ENCODE results near the gene CST9L.
"Not testable (repeated sequence)": the region's sequence is repeated elsewhere in the genome, so short reads cannot be mapped to it uniquely, and the experiment has no call there.

CST9L gene

DNA sequence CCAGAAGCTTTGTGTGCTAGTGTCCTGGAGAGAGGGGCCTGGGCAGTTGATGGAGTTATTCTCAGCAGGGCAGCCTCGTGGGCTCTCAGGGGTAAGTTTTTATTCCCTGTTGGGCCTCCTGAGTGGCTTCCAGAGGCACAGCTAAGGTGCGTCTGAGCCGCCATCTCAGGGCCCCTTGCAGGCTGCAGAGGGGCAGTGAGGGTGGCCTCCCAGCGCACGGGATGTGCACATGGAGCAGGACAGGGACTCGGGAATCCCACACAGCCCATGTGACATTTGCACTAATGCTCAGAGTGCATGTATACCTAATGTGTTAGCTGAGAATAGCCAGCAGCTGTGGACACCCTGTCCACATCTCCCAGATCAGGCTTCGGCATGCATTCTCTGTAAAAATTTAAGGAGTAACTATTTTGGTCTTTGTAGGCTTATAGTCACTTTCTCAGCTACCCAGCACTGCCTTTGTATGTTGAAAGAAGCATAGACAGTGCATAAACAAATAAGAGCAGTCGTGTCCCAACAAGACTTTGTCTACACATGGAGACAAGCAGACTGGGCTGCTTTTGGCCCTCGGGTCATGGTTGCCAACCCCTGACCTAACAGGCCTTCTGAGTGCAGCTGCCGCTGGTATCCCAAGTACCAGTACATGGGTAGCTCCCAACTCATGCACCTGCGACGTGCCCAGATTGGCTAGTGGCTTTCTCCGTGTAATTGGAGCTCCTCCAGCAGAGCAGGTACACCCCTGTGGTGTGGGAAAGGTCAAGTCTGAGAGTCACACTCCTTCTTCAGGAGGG lies 18.6 kb upstream of the CST9L start:
- no peak for DNase-seq

DNA sequence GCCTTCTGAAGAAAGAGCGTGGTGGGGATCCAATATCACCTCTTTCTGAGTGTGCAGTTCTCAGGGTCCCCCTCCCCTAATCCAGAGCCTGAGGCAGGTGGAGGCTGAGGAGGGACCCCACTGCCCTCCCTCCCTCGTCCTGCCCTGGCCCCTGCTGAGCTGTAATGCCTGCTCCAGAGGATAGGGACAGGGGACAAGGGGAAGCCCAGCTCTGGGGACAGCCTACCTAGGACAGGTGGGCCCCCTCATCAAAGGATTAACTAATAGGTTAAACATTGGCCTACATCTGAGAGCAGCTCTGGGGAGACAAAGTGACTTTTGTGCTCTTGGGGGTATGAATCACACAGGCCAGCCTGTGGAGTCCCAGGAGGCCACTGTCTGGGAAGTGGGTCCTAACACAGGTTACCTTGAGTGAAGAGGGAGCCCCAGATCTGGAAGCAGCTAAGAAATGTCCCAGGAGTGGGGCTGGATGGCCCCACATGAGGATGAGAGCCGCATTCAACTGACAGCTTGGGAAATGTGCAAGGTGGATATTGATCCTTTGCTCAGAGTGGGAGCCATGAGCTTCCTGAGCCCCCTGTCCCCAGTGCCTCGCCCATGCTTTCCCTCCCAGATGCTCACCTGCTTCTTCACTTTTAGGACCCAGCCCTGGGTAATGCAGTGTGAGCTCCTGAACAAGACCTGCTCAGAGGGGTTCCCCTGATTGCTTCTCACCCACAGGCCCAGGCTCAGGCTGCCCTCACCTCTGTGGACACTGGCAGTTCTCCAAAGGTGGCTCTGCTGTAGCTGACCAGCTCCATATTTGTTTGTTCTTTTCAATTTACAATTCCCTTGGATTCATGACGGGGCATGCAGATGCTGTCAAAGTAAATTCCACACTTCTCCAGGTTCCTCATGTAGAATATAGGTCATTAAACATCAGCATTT lies 17.8 kb upstream of the CST9L start:
- DNase-seq: no peak

DNA sequence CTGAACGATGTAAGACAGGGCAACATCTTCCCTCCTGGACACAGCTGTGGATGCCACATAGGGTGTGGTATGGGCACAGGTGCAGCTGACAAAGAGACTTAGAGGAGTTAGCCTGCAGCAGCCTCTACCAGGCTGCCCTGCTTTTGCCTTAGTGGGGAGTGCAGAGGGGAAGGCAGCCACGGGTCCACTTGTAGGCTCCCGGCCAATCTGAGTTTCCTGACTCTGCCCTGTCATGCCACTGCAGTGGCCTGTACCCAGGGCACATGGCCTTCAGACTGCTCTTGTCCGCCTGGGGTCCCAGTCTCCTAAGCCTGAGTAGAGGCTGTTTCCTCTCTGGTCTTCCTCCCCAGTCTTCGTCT lies 17.1 kb upstream of the CST9L start:
- DNase-seq: no peak

DNA sequence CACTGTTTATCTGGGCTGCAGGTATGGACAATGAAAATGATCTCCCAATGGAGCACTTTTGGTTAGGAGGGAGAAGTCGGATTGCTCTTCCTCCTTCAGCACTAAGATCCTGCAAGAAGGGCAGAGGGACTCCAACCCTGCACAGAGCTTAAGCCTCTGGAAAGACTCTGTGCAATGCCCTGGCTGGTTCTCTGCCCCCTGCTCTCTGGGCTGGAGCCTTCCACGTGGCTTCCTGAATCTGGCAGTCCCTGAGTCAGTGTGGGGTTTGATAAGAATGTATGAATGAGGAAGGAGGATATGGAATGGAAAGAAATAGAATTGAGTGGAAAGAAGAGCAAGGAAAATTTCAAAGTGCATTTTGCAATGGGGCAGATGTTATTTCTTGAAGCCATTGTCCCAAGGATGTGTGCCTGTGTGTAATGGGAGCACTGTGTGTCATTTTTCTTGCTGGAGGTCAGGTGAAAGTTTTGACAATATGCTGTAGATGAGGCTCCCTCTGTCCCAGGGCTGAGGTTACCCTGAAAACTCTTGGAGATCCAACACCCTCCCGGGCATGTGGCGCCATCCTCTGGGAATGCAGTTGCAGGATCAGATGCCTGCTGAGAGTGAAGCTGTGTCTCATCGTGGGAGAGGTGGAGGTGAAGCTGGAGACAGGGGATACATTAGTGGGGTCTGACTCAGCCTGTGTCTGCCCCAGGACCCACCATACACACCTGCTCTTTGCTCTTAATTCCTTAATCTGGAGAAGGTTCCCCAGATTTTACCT lies 16.3 kb upstream of the CST9L start:
- DNase-seq: no peak

DNA sequence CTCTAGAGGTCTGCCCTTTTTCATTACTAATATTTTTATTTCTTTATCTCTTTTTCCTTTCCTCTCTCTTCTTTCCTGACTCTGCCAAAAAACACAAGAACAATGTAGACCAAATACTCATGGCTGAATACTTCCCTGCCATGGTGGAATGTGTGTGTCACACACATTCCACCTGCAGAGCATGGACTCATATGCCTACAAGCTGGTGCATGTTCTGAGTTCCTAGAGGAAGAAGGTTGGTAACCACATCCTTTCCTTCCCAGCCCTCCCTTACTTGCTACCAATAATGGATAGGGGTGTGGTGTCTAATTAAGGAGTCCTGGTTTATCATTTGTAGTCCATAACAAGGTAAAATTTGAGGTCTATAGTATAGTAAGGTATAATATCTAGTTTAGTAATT lies 15.2 kb upstream of the CST9L start:
- peak; percentile 10 for DNase-seq

DNA sequence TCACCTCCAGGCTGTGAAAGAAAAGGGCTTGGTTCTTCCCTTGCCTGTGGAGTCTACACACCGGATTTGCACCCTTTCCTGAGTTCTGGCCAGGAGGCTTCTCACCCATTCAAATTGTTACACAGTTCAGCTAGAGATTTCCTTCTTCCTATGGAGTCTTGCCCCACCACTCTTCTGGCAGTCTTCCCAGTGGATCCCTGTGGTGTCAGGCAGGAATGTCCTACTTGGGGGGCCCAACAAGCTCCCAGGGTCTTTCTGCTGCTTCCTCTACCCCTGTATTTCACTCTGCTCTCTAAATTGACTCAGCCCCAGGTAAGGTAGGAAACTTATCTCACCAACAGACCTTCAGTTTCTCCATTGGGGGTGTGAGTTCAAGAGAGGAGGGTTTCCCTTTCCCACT lies 14.0 kb upstream of the CST9L start:
- no peak for DNase-seq

DNA sequence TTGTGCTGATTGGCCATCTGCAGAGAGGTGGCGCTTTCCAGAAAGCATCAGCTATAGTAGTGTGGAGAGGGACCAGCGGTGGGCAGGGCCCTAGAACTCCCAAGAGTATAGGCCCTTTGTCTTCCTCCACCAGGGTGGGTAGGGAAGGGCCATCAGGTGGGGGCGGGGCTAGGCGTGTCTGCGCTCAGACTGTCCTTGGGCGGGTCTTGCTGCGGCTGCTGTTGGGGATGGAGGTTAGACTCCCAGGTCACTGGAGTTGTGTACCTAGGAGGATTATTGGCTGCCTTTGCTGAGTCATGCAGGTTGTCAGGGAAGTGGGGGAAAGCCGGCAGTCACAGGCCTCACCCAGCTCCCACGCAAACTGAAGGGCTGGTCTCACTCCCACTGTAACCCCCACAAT lies 13.5 kb upstream of the CST9L start:
- DNase-seq: not testable (repeated sequence)

DNA sequence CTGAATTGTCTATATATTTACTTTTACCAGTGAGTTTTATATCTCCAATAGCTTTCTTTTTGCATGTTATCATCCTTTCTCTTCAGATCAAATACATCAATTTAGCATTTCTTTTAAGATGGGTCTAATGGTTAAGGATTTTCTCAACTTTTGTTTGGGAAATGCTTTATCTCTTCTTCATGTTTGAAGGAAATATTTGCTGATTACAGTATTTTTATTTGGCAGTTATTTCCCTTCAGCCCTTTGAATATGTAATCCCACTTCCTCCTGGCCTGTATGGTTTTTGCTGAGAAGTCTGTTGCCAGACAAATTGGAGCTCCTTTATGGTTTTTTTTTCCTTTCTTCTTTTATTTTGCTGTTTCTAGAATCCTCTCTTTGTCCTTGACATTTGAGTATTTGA lies 6.7 kb upstream of the CST9L start:
- DNase-seq: no peak

DNA sequence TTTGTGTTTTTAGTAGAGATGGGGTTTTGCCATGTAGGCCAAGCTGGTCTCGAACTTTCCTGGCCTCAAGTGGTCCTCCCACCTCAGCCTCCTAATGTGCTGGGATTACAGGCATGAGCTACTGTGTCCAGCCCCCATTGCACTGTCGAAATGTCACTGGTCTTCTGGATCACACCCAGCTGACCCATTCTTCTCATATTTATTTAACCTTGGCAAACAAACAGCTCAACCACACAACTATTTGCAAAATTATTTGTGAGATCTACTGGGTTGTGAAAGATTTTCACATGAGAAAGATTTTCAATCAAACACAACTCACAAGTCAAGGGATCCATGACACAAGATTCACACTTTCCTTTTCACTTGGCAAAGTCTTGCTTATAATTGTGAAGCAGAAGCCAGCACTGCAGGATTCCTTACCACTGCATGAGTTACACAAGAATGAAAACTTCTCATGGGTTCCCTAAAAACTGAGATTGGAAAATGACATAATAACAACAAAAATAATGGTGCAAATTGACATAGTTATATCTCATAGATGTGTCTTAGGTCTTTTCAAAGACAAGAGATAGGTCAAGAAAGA lies 2.0 kb upstream of the CST9L start:
- DNase-seq: no peak

DNA sequence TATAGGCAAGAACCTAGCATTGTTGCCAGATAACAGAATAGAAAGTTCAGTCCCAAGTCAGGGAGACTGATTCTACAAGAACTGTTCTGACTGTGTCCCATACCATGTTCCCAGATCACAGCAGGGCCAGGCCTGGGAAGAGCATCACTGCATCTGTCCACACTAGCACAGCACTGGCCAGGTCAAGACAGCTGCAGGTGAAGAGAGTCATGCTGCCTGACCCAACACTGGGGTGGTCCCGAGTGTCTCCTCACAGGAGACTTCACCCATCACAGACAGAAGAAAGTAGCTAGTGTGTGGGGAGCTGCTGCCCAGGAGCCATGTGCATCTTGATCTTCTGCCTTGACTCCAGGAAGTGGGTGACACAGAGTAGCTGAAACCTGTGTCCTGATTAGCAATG lies 1.3 kb upstream of the CST9L start:
- DNase-seq: no peak

DNA sequence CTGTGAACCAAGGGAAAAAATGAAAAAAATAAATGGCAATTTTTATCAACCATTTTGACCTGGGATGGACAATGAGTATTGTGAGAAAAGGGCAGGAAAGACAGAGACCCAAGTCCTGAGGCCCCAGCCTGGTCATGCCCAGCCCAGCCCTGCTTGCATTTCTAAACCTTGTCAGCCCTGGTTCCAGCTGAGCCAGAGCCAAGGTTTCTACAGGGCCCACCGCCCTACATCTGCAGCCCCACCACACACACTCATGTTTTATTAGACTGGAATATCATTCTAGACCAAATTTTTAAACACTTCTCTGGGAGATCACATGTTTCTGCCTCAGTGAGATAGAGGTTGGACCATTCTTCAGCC lies 667 bp upstream of the CST9L start:
- no peak for DNase-seq

DNA sequence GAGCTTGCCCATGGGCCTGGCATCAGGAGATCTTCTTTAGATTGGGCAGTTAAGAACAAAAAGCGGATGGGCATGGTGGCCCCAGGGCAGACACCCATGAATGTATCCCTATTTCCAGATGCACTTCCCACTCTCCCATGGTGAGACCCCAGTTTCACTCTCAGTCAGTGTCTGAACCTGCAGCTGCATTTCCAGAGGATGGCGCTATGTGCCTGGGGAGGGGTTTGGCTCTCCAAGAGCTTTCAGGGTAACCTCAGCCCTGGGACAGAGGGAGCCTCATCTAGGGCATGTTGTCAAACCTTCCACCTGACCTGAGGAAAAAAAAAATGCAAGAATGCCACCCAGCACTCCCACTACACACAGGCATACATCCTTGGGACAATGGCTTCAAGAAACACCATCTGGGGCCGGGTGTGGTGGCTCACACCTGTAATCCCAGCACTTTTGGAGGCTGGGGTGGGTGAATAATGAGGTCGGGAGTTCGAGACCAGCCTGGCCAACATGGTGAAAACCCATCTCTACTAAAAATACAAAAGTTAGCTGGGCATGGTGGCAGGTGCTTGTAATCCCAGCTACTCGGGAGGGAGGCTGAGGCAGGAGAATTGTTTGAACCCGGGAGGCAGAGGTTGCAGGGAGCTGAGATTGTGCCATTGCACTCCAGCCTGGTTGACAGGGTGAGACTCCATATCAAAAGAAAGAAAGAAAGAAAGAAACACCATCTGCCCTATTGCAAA lies 1.9 kb downstream of the CST9L start:
- DNase-seq: no peak

DNA sequence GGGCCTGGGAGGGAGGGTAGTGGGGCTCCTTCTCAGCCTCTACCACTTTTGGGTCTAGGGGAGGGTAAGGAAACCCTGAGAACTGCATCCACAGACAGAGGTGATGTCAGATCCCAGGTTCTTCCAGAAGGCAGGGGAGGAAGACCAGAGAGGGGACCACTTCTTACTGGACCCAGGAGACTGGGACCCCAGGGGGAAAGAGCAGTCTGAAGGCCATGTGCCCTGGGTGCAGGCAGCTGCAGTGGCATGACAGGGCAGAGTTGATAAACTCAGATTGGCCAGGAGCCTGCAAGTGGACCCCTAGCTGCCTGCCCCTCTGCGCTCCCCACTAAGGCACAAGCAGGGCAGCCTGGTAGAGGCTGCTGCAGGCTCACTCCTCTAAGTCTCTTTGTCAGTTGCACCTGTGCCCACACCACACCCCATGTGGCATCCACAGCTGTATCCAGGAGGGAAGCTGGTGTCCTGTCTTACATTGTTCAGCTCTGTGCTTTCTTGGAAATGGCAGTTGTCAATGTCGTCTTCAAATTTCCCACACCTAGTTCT lies 2.7 kb downstream of the CST9L start:
- no peak for DNase-seq

DNA sequence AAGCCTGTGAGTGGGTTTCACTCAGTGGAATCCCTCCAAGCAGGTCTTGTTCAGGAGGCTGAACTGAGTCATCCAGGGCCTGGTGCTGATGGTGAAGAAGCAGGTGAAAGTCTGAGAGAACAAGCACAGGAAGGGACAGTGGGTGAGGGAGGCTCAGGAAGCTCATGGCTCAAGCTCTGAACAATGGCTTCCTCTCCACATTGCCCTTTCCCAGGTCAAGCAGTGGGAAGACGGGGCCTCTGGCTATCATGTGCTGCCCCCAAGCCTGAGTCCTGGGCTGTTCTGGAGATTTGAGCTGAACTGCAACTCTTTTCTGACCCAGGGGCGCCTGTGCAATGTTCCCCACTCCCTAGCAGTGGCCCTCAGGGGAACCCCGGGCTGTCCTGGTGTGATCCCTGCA lies 3.4 kb downstream of the CST9L start:
- DNase-seq: no peak

DNA sequence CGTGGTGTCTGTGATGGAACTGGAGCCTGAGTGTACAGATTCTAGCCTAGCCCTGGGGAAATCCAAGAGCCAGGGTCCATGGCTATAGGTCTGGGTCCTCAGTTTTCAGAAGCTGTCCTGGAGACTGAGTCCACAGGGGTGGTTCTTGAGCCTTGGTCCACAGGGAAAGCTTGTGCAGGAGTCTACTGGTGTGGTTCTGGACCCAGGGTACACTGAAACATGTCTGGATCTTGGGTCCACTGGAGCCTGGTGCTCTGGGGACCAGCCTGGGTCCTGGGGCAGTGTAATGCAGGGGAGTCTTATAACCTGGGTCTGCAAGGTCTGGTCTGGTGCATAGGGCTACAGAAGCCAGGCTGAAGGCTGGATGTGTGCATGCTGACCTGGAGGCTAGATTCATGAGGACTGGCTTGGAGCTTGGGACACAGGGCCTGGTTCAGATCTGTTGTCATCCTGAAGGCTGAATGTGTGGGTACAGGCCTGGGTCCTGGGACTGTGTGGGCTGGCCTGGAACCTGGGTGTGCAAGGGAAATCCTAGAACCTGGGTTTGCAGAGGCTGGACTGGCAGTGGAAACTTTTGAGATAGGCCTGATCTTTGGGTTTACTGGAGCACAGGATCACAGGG lies 5.5 kb downstream of the CST9L start:
- DNase-seq: no peak

DNA sequence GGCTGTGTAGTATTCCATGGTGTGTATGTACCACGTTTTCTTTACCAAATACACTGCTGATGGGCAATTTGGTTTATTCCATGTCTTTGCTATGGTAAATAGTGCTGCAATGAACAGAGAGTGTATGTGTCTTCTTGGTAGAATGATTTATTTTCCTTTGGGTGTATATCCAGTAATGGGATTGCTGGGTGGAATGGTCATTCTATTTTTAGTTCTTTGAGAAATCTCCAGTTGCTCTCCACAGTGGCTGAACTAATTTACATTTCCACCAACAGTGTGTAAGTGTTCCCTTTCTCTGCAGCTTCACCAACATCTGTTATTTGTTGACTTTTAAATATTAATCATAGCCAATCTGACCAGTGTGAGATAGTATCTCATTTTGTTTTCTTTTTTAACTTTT lies 13.9 kb downstream of the CST9L start:
- no peak for DNase-seq

DNA sequence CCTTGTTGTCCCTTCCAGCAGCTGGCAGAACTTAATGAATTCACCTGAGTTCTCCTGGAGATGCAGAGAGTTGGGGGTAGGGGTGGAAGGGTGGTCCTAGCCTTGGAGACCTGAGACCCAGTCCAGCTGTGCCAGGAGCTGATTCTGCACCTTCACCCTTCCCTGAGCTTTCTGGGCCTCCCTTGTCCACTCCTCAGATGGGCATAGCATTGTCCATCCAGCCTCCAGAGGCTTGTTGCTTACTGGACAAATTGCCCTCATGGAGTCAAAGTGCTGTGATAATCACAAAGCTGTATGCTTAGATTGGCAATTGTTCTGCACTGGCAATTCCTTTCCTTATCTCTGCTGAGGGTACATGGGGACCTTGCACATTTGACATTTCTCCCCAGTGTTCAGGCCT lies 16.5 kb downstream of the CST9L start:
- no peak for DNase-seq

DNA sequence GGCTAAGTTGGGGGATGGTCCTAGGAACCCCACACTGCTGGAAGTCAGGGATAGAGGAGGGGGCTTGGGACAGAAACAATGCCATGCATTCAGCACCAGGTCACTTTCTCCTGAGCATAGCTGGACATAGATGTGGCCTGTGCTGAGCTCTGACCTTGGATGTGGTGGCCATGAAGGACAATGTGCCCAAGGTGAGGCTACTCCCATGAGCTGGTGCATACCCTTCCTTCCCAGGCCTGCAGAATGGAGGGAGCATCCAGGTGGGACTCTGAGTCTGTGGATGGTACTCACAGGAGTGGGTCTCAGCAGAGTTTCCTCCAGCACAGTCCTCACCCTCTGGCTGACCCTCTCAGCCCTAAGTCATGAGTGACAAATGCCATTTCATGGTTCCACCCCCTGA lies 16.9 kb downstream of the CST9L start:
- DNase-seq: no peak

DNA sequence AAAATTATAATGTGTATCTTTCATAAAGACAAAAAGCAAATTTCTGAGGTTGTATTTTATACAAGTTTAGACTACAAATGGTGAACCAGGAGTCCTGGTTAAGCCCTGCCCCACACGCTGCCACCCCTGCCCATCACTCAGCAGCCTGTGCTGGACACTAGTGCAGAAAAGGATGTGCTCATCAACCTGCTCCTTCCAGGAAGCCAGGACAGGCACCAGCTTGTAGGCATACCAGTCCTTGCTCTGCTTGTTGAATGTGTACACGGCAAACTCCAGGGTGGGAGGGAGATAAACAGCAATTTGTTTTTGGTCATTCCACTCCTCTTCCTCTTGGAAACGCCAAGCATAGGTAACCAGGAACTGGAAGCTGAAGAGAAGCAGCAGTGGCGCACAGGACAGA lies 18.1 kb downstream of the CST9L start:
- DNase-seq: no peak

DNA sequence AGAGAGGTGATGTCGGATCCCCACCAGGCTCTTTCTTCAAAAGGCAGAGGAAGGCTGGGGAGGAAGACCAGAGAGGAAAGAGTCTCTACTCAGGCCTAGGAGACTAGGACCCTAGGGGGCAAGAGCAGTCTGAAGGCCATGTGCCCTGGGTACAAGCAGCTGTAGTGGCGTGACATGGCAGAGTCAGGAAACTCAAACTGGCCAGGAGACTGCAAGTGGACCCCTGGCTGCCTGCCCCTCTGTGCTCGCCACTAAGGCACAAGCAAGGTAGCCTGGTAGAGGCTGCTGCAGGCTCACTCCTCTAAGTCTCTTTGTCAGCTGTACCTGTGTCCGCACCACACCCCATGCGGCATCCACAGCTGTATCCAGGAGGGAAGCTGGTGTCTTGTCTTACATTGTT lies 19.9 kb downstream of the CST9L start:
- DNase-seq: no peak

DNA sequence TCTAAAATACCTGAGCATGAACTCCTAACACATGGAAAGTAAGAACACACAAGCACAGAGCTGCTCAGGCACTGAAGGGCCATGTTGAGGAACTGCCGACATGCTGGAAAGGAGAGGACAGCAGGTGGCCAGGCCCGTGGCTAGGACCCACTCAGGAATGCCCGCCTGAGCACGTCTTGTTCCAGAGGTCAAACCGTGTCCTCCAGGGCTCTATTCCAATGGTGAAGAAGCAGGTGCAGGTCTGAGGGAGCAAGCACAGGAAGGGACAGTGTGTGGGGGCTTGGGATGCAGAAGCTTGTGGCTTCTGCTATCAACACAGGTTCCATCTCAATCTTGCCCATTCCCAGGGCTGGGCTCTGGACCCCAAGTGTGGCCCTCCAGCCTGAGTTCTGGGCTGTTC lies 20.7 kb downstream of the CST9L start:
- DNase-seq: no peak
